Panc1 (cell line): ENCODE measurements around the gene AP3D1. TPM values are rescaled to one million over a fixed set of nuclear protein-coding genes. Genes with fewer than 3 reads are reported as not detected.

ENCODE experiments used
- ATAC-seq: fragments of 200-7000 bp; cut with Tn5 transposase; 2 replicates; pipeline ENCODE4 v1.9.1; 2020; ENCODE audit warnings: mild to moderate bottlenecking, moderate library complexity
- BruUV-seq: library from RNA; stranded (reverse); fragments of 400-500 nt; replicated peaks from 2 replicates; lab custom pipeline; 2021; lab: Mats Ljungman, UMichigan
- CTCF ChIA-PET: fragments of 300-600 bp; sonication (Branson Sonifier 250); formaldehyde crosslinking; loops from one replicate; lab custom pipeline; 2022; ENCODE audit warnings: antibody characterized with exemption; lab: Charles Lee
- POLR2A ChIA-PET: fragments of 300-600 bp; sonication (Branson Sonifier 250); formaldehyde crosslinking; loops from one replicate; lab custom pipeline; 2022; ENCODE audit warnings: antibody characterized with exemption; lab: Charles Lee
- DNase-seq: peaks from one replicate; pipeline ENCODE4 v3.0.0-alpha.2; 2010; ENCODE audit warnings: low read depth, low spot score
- H3K27ac ChIP-seq: 2 replicates; pipeline ENCODE4 v1.5.1; 2011; ENCODE audit warnings: mild to moderate bottlenecking, low read length, inconsistent platforms
- H3K27me3 ChIP-seq: fragments of 200-500 bp; sonication (Bioruptor generic); 2 replicates; pipeline ENCODE4 v1.6.0; 2014; ENCODE audit warnings: low read length, inconsistent platforms; ENCODE audit not compliant: control insufficient read depth, insufficient read depth
- H3K36me3 ChIP-seq: fragments of 200-500 bp; sonication (Bioruptor generic); 2 replicates; pipeline ENCODE4 v1.5.1; 2014; ENCODE audit warnings: inconsistent platforms, mild to moderate bottlenecking, low read length, moderate library complexity; ENCODE audit not compliant: control insufficient read depth, insufficient read depth
- H3K4me1 ChIP-seq: 2 replicates; pipeline ENCODE4 v1.5.1; 2011; ENCODE audit warnings: inconsistent platforms, mild to moderate bottlenecking, low read length, moderate library complexity; ENCODE audit not compliant: control insufficient read depth, insufficient read depth
- H3K4me3 ChIP-seq, 2 experiments: 2 replicates each; pipeline ENCODE4 v1.5.1; 2011 to 2012; ENCODE audit warnings: low read depth in 2 of 2, low read length in 2 of 2, mild to moderate bottlenecking in 2 of 2, inconsistent platforms in 1 of 2, moderate library complexity in 1 of 2
- H3K9me3 ChIP-seq: fragments of 200-500 bp; sonication (Bioruptor generic); 2 replicates; pipeline ENCODE4 v1.5.1; 2014; ENCODE audit warnings: low read depth, mild to moderate bottlenecking, inconsistent platforms, low read length, moderate library complexity; ENCODE audit not compliant: control insufficient read depth, insufficient read depth
- POLR2AphosphoS5 ChIP-seq: IDR thresholded peaks from 2 replicates; pipeline ENCODE4 v1.6.1; 2012; ENCODE audit warnings: mild to moderate bottlenecking, low read depth, low read length, moderate library complexity
- REST ChIP-seq, 2 experiments: IDR thresholded peaks; 2 replicates each; pipeline ENCODE4 v1.6.1; 2011 to 2012; ENCODE audit warnings: low read depth in 2 of 2, control low read depth in 1 of 2, low read length in 1 of 2, mild to moderate bottlenecking in 1 of 2, moderate library complexity in 1 of 2; ENCODE audit not compliant: insufficient read depth in 1 of 2
- SIN3A ChIP-seq: IDR thresholded peaks from 2 replicates; pipeline ENCODE4 v1.6.1; 2012; ENCODE audit warnings: low read depth, mild to moderate bottlenecking, low read length, moderate library complexity, borderline replicate concordance; ENCODE audit not compliant: insufficient read depth
- TCF7L2 ChIP-seq: IDR thresholded peaks from 2 replicates; pipeline ENCODE4 v1.6.1; 2011; ENCODE audit warnings: mild to moderate bottlenecking, low read depth, low read length, inconsistent platforms
- in situ Hi-C: cut with HindIII; loops from 2 replicates; pipeline ENCODE4 v1.10.0; 2016; ENCODE audit warnings: low sequenced_read_pairs, low pct_unique_long_range_greater_than_20kb
- intact Hi-C: fragments of 100-400 bp; cut with micrococcal nuclease; formaldehyde crosslinking; loops from one replicate; pipeline ENCODE4 v1.10.0; 2022; ENCODE audit not compliant: unreplicated experiment
- total RNA-seq: library from RNA; stranded (reverse); gene quantifications from one replicate; pipeline ENCODE4 v1.2.1, GENCODE V29; 2021; ENCODE audit not compliant: unreplicated experiment
- TF ChIP-seq, protein P1 (sequence below): fragments of 450-650 bp; IDR thresholded peaks from 2 replicates; pipeline ENCODE4 v1.5.1; 2017; ENCODE audit warnings: mild to moderate bottlenecking

AP3D1 gene
- total RNA-seq, 1 experiment from 2014 or later = 167 TPM

DNA sequence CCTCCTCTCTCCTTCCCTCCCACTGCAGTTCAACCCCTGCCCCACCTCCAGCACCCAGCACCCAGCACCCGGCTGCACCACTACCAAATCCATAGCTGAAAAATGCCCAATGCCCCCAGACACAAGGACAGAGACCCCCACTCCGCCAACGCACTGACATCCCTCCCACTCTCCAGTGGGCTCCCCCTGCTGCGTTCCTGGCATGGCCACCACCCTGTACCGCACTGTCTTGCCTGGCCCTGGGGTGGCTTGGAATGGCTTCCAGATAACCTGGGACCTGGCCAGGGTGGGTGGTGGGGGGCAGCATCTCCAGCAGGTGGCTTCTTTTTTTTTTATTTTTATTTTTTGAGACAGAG lies 94.6 kb downstream of the AP3D1 start:
- H3K4me3 ChIP-seq = no peak overlapping the region
- no peaks in the 10 kb centered on the region for H3K9me3 ChIP-seq
- intact Hi-C loops (no loop called here), in situ Hi-C loops (no loop called here)
- H3K4me1 ChIP-seq = peaks cover 59% of the 10 kb centered on the region
- ChIA-PET POLR2A (no interaction called here), CTCF (interaction anchor here (0.6 kb wide), 1 partner anchor 336 kb away, joined by 3 read pairs; no protein-coding TSS in a partner anchor)
- DNase-seq = no peak
- H3K27ac ChIP-seq = peak overlapping the region; percentile 88; the same call in 1 of the 2 replicates
- no peaks in the 10 kb centered on the region for H3K27me3 ChIP-seq
- no peak for TF ChIP-seq REST (IDR thresholded peaks at IDR 0.05; ENCODE audit: insufficient read depth in 1 of 2, low read depth in 2 of 2, low read length in 1 of 2)
- no peak for TF ChIP-seq TCF7L2
- TF ChIP-seq, protein P1, sequence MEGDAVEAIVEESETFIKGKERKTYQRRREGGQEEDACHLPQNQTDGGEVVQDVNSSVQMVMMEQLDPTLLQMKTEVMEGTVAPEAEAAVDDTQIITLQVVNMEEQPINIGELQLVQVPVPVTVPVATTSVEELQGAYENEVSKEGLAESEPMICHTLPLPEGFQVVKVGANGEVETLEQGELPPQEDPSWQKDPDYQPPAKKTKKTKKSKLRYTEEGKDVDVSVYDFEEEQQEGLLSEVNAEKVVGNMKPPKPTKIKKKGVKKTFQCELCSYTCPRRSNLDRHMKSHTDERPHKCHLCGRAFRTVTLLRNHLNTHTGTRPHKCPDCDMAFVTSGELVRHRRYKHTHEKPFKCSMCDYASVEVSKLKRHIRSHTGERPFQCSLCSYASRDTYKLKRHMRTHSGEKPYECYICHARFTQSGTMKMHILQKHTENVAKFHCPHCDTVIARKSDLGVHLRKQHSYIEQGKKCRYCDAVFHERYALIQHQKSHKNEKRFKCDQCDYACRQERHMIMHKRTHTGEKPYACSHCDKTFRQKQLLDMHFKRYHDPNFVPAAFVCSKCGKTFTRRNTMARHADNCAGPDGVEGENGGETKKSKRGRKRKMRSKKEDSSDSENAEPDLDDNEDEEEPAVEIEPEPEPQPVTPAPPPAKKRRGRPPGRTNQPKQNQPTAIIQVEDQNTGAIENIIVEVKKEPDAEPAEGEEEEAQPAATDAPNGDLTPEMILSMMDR = no peak
- no peak for TF ChIP-seq SIN3A
- TF ChIP-seq POLR2AphosphoS5 = no peak
- no peaks in the 10 kb centered on the region for H3K36me3 ChIP-seq
- no peak for ATAC-seq
- no TSS peak for BruUV-seq

- POLR2A ChIA-PET = interaction anchor here (0.6 kb wide), 1 partner anchor 74 kb away, joined by 10 read pairs; no protein-coding TSS in a partner anchor
- H3K36me3 ChIP-seq = no peaks in the 10 kb centered on the region
- peaks cover 63% of the 10 kb centered on the region for H3K4me1 ChIP-seq
- TF ChIP-seq SIN3A (no peak), POLR2AphosphoS5 (no peak)
- intact Hi-C loops (no loop called here), in situ Hi-C loops (no loop called here)
- peak; percentile 19 for ATAC-seq
- BruUV-seq = no TSS peak
- H3K27me3 ChIP-seq = no peaks in the 10 kb centered on the region
- peak overlapping the region; percentile 83 for H3K27ac ChIP-seq
- CTCF ChIA-PET = interaction anchor here (0.6 kb wide), 1 partner anchor 336 kb away, joined by 3 read pairs; no protein-coding TSS in a partner anchor
- DNase-seq = no peak
- H3K4me3 ChIP-seq = no peak overlapping the region
- no peaks in the 10 kb centered on the region for H3K9me3 ChIP-seq
Observed at GRCh38 chr19:2055931-2056836, 95.2 kb downstream of the AP3D1 start.

DNA sequence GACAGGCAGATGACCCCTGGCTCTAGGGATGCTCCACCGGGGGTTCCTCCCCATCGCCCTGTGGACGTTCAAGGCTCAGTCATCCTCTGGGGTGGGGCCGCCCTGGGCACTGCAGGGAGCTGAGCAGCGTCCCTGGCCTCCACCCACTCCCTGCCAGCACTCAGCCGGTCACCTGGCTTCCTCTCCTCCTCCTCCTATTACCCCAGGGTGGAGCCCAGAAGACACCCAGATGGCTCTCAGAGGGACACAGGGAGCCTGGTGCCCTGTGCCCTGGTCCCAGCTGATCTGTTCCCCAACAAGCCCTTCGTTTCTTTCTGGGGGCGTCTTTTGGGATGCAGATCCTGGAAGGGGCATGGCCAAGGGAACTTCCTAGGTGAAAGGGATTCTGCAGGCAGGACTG lies 96.6 kb downstream of the AP3D1 start:
- H3K4me3 ChIP-seq = no peak overlapping the region
- peaks cover 53% of the 10 kb centered on the region for H3K4me1 ChIP-seq
- no TSS peak for BruUV-seq
- DNase-seq (no peak), ATAC-seq (no peak)
- peaks cover 6% of the 10 kb centered on the region; the same call in 1 of the 2 replicates for H3K36me3 ChIP-seq
- ChIA-PET POLR2A (interaction anchor here (0.5 kb wide), 1 partner anchor 222 kb away, joined by 9 read pairs; no protein-coding TSS in a partner anchor), CTCF (no interaction called here)
- H3K27ac ChIP-seq = peak overlapping the region; percentile 41; the same call in 1 of the 2 replicates
- in situ Hi-C loops = no loop called here
- no peaks in the 10 kb centered on the region for H3K27me3 ChIP-seq
- intact Hi-C loops = no loop called here
- H3K9me3 ChIP-seq = no peaks in the 10 kb centered on the region
- TF ChIP-seq TCF7L2 (no peak), REST (IDR thresholded peaks at IDR 0.05; ENCODE audit: insufficient read depth in 1 of 2, low read depth in 2 of 2, low read length in 1 of 2) (no peak), SIN3A (no peak), POLR2AphosphoS5 (no peak)
- TF ChIP-seq, protein P1 = no peak
